HG03521 (cell line): Measurements from ENCODE around the gene ABCC10.
"Not testable (repeated sequence)": the region's sequence is repeated elsewhere in the genome, so short reads cannot be mapped to it uniquely, and the experiment has no call there.

Experiments used
- ATAC-seq: cut with Tn5 transposase; IDR thresholded peaks from one replicate; pipeline ENCODE4 v1.9.1; 2021; ENCODE audit warnings: mild to moderate bottlenecking, moderate library complexity; ENCODE audit not compliant: unreplicated experiment

Gene ABCC10, protein sequence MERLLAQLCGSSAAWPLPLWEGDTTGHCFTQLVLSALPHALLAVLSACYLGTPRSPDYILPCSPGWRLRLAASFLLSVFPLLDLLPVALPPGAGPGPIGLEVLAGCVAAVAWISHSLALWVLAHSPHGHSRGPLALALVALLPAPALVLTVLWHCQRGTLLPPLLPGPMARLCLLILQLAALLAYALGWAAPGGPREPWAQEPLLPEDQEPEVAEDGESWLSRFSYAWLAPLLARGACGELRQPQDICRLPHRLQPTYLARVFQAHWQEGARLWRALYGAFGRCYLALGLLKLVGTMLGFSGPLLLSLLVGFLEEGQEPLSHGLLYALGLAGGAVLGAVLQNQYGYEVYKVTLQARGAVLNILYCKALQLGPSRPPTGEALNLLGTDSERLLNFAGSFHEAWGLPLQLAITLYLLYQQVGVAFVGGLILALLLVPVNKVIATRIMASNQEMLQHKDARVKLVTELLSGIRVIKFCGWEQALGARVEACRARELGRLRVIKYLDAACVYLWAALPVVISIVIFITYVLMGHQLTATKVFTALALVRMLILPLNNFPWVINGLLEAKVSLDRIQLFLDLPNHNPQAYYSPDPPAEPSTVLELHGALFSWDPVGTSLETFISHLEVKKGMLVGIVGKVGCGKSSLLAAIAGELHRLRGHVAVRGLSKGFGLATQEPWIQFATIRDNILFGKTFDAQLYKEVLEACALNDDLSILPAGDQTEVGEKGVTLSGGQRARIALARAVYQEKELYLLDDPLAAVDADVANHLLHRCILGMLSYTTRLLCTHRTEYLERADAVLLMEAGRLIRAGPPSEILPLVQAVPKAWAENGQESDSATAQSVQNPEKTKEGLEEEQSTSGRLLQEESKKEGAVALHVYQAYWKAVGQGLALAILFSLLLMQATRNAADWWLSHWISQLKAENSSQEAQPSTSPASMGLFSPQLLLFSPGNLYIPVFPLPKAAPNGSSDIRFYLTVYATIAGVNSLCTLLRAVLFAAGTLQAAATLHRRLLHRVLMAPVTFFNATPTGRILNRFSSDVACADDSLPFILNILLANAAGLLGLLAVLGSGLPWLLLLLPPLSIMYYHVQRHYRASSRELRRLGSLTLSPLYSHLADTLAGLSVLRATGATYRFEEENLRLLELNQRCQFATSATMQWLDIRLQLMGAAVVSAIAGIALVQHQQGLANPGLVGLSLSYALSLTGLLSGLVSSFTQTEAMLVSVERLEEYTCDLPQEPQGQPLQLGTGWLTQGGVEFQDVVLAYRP (N-terminal part only)

GRCh38 chr6:43427406-43428111 lies at the start of gene ABCC10:
Gene ABCC10 (plus strand): TSS chr6:43427541. CDS start chr6:43427979, 438 bp downstream.
- ATAC-seq: peak; percentile 93

DNA sequence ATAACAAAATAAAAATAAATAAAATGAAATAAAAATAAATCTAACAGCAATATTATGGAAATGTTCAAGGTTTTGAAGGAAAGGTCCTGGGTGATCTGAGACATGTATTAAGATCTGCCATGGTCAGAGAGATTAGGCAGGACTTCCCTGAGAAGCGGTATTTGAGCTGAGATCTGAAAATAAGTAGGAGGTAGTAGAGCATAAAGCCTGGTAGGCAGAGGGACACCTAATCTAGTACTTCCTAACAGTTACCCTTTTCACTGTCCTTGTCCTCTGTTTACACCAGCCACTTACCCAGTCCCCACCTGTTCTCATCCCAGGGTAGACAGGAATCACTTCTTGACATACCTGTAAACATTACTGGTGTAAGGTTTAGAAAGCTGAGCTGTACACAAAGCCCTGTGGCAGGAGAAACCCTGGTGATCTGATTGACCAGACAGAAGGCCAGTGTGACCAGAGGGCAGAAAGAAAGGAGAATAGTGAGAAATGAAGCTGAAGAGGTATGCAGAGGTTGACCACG lies 49.6 kb upstream of the ABCC10 start:
- no peak for ATAC-seq

DNA sequence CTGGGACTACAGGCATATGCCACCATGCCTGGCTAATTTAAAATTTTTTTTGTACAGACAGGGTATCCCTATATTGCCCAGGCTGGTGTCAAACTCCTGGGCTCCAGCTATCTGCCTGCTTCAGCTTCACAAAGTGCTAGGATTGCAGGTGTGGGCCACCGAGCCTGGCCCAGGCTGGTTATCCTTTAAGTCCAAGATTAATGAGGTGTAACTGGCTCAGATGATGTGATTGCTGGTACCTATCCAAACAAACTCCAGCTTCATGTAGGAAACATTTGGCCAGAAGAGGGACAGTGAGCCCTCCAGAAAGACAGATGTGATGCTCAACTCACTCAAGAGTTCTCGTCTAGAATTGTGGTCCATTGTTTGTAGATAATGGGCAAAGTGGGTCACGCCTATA lies 48.7 kb upstream of the ABCC10 start:
- ATAC-seq: no peak

GRCh38 chr6:43380858-43381257 lies 46.5 kb upstream of the ABCC10 start:
- not testable (repeated sequence) for ATAC-seq

DNA sequence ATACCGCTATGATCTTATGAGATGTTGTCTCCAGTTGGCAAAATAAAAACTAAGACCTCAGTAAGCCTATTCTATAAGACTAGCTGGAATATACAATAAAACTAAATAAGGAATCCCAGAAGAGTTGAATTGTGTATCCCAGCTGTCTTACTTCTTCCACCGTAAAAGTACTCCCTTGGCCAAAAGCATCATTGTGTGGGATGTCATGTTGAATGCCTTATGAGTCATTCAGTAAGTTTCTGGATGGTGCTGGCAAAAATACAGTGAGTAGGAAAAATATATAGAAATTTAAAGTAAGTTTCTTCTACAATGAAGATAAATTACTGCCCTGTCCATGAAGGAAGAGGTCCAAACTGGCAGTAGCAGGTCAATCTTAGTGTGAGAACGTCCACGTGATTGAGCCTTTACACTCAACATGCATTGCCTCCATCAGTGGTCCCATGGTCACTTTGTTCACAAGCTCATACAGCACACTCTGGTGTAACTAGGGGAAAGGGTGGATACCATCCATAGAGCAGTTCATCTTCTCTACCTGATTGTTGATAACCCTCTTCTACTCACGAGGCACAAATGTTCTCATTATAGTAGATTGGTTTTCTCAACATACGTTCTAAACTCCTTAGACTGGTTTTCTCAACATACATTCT lies 44.2 kb upstream of the ABCC10 start:
- peak; percentile 29 for ATAC-seq

DNA sequence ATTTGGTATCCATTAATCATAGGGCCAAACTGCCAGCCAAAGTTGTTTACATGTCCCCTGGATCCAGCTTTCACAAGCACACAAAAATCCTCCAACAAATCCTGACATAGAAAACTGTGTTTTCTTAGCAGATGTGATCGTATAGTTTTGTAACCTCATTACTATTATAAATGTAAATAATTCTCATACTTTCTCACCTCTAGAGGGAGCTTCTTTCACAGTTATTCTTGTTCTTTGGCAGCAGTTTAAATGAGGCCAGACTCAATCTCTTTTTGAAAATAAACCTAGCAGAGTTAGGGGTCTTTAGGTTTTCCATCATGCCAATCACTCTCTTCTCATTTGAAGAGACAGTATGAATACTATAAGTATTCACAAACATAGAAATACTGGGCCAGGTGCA lies 40.8 kb upstream of the ABCC10 start:
- ATAC-seq: no peak

DNA sequence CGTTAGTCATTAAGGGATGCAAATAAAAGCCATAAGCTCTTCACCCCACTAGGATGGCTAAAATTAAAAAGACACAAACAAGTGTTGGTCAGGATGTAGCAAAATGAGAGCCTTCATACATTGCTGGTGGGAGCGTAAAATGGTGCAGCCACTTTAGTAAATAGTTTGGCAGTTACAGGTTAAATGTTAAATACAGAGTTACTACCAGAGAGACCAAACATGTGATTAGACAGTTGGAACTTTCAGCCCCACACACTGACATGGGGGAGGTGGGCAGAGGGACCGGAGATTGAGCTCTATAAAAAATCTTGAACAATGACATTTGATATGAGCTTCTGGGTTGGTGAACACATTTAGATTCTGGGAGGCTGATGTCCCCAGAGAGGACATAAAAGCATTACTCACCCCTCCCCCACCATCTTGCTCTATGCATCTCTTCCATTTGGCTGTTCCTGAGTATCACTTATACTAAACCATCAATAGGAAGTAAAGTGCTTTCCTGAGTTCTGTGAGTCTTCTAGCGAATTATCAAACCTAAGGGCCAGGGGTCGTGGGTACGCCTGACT lies 37.5 kb upstream of the ABCC10 start:
- no peak for ATAC-seq

DNA sequence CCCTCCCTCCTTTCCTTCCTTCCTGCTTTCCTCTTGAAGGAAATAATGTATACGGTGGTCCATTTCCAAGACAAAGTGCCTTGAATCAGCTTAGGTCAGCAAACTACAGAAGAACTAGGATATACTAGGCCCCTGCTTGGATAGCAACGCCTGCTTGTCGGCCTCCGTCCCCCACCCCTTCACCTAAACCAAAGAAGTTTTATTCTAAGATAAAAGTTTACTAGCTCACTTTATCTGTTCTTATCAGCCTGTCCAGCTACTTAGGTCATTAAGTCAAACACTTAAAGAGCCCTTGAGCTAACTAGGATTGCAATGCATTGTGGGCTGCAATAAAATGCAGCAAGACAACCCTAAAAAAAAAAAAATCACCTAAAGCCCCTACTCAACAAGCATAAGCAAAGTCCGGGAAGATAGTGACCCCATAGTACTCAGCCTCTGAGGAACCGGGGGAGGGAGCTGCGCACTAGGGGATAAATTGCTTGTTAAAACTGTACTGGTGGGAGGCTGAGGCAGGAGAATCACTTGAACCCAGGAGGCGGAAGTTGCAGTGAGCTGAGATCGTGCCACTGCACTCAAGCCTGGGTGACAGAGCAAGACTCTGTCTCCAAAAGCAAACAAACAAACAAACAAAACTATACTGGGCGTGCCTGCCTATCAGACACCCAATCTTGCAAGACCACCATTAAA lies 36.4 kb upstream of the ABCC10 start:
- ATAC-seq: not testable (repeated sequence)

DNA sequence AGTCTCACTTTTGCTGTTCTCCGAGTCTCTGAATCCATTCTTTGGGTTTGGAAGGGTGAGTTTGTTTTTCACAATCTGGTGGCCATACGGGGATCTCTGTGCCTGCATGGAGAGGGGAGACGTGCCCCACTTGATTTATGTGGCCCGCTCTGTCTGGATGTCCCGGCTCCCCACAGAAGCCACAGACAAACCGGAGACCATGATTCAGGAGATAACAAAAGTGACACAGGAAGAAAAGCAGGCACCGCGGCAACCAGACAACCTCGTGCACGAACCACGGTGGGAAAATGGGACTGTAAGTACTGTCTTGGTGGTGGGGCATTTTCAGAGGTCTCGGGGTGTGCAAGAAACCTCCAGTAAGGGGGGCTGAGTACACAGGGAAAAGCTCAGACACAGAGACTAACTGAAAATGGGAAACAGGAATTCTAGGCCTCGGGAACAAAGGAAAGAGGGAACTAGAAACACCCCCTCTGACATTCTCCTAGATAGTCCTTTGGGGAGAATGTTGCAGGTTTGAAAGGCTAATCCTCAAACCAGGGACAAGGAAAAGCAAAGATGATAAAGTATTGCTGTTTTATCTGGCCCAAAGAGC lies 35.8 kb upstream of the ABCC10 start:
- no peak for ATAC-seq

- ATAC-seq: not testable (repeated sequence)
Observed at GRCh38 chr6:43393133-43393532, 34.2 kb upstream of the ABCC10 start.

GRCh38 chr6:43393602-43394001 lies 33.7 kb upstream of the ABCC10 start:
- ATAC-seq: no peak

- ATAC-seq: no peak
Observed at GRCh38 chr6:43394982-43395381, 32.4 kb upstream of the ABCC10 start.

GRCh38 chr6:43395776-43396175 lies 31.6 kb upstream of the ABCC10 start:
- ATAC-seq: no peak

DNA sequence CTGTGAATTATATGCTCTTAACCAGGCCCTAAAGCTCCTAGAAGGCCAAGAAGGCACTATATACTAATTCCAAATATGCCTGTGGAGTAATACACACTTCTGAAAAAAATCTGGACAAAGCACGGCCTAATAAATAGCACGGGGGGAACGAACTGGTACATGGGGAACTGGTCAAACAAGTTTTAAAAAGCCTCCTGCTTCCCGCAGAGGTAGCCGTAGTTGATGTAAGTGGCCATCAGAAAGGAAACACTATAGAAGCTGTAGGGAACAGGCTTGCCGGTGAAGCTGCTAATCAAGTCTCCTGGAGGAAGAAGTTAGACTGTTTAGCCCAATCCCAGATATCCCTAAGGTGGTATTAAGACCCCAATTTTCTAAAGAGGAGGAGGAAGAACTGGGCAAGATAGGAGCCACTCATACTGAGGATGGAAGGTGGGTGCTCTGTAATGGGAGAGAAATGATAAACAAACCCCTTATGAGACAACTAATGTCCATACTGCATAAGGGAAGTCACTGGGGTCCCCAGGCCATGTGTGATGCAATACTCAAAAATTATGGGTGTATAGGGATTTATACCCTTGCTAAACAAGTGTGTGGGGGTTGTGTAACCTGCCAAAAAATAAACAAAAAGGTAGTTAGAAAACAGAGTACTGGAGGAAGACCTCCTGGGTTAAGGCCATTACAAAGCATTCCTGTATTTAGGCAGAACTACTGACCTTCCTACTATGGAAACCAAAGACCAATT lies 30.8 kb upstream of the ABCC10 start:
- no peak for ATAC-seq

GRCh38 chr6:43399932-43400487 lies 27.3 kb upstream of the ABCC10 start:
- no peak for ATAC-seq

- no peak for ATAC-seq
Observed at GRCh38 chr6:43401730-43402129, 25.6 kb upstream of the ABCC10 start.

DNA sequence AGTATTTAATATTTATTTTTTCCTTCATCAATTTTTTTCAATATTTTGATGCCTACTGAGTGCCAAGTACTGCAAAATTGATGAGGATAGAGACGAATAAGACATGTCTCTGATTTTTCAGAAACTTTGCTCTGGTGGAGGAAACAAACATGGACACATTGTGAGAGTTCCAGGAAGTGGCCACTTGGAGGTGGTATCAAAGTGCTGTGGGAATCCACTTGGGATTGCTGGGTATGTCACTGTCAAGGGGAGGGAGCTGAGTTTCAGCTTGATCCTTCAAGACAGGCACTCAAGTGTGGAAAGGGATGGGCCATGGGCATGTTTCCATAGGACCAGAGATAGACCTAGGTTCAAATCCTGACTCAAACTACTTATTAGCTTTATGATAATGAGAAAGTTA lies 24.5 kb upstream of the ABCC10 start:
- ATAC-seq: no peak
